HG02981 (cell line): ENCODE results near the gene ADAMTS5.

ENCODE experiments used
- ATAC-seq: cut with Tn5 transposase; IDR thresholded peaks from one replicate; pipeline ENCODE4 v1.9.1; 2021; ENCODE audit warnings: mild to moderate bottlenecking, moderate library complexity; ENCODE audit not compliant: unreplicated experiment

ADAMTS5 gene

GRCh38 chr21:26949830-26950229 is 17.1 kb downstream of the ADAMTS5 start:
- ATAC-seq = no peak

- ATAC-seq = no peak
These were observed 18.7 kb downstream of the ADAMTS5 start for GRCh38 chr21:26948194-26948593.

GRCh38 chr21:26946744-26947446 is 20.0 kb downstream of the ADAMTS5 start:
- ATAC-seq = no peak

GRCh38 chr21:26945916-26946675 is 20.8 kb downstream of the ADAMTS5 start:
- ATAC-seq = no peak

- ATAC-seq = no peak
These were observed 23.0 kb downstream of the ADAMTS5 start for GRCh38 chr21:26943921-26944320.

GRCh38 chr21:26941421-26941820 is 25.5 kb downstream of the ADAMTS5 start:
- ATAC-seq = no peak

- no peak for ATAC-seq
These were observed 27.2 kb downstream of the ADAMTS5 start for GRCh38 chr21:26939601-26940111.

- ATAC-seq = no peak
These were observed 30.2 kb downstream of the ADAMTS5 start for GRCh38 chr21:26936641-26937040.

- no peak for ATAC-seq
These were observed 30.9 kb downstream of the ADAMTS5 start for GRCh38 chr21:26935977-26936376.

GRCh38 chr21:26934383-26934782 is 32.5 kb downstream of the ADAMTS5 start:
- no peak for ATAC-seq

GRCh38 chr21:26933448-26933847 is 33.4 kb downstream of the ADAMTS5 start:
- ATAC-seq = no peak

- no peak for ATAC-seq
These were observed 41.3 kb downstream of the ADAMTS5 start for GRCh38 chr21:26925636-26926035.

- no peak for ATAC-seq
These were observed 41.8 kb downstream of the ADAMTS5 start for GRCh38 chr21:26925122-26925521.

- ATAC-seq = no peak
These were observed 42.9 kb downstream of the ADAMTS5 start for GRCh38 chr21:26923986-26924385.

GRCh38 chr21:26920055-26920454 is 46.8 kb downstream of the ADAMTS5 start:
- no peak for ATAC-seq

- ATAC-seq = no peak
These were observed 48.4 kb downstream of the ADAMTS5 start for GRCh38 chr21:26918323-26919079.

GRCh38 chr21:26916799-26917198 is 50.1 kb downstream of the ADAMTS5 start:
- no peak for ATAC-seq

GRCh38 chr21:26914557-26914956 is 52.3 kb downstream of the ADAMTS5 start:
- no peak for ATAC-seq

- no peak for ATAC-seq
These were observed 54.4 kb downstream of the ADAMTS5 start for GRCh38 chr21:26912466-26912865.

GRCh38 chr21:26909972-26910371 is 56.9 kb downstream of the ADAMTS5 start:
- ATAC-seq = no peak

GRCh38 chr21:26900980-26901379 is 65.9 kb downstream of the ADAMTS5 start:
- ATAC-seq = no peak
